Brain microvascular endothelial cell (primary cell): Measurements from ENCODE around the gene EIF2B1.
A peak's percentile ranks its signal among the peaks of the same experiment; 100 is the strongest.

Experiments
- DNase-seq: peaks from one replicate; pipeline ENCODE4 v3.0.0-alpha.2; 2020
- H3K27ac ChIP-seq: fragments of 250-450 bp; sonication (Bioruptor Pico); 2 replicates; pipeline ENCODE4 v1.5.1; 2020; ENCODE audit warnings: mild to moderate bottlenecking, moderate library complexity
- H3K27me3 ChIP-seq: fragments of 250-450 bp; sonication (Bioruptor Pico); replicated peaks from 2 replicates; pipeline ENCODE4 v1.5.1; 2020; ENCODE audit warnings: mild to moderate bottlenecking
- H3K36me3 ChIP-seq: fragments of 250-450 bp; sonication (Bioruptor Pico); replicated peaks from 2 replicates; pipeline ENCODE4 v1.5.1; 2020; ENCODE audit warnings: mild to moderate bottlenecking
- H3K4me3 ChIP-seq: 2 replicates; pipeline ENCODE4 v1.5.1; 2011; ENCODE audit warnings: low read depth, mild to moderate bottlenecking, control low read depth, low read length, moderate library complexity
- CTCF ChIP-seq: IDR thresholded peaks from 2 replicates; pipeline ENCODE4 v1.5.1; 2011; ENCODE audit warnings: low read depth, mild to moderate bottlenecking, moderate library complexity, low read length, control low read depth, inconsistent platforms; ENCODE audit errors: missing control alignments
- in situ Hi-C: cut with HindIII; loops from 2 replicates; pipeline ENCODE4 v1.10.0; 2017; ENCODE audit warnings: low sequenced_read_pairs, low pct_ligation_motif_present

Gene EIF2B1

GRCh38 chr12:123671876-123672275, 38.4 kb upstream of the EIF2B1 start:
- in situ Hi-C loops = no loop called here
- Histone ChIP-seq H3K27ac (no peak overlapping the region), H3K36me3 (no peaks in the 10 kb centered on the region), H3K27me3 (no peaks in the 10 kb centered on the region), H3K4me3 (peak overlapping the region; percentile 86)
- TF ChIP-seq CTCF = no peak
- no peak for DNase-seq

GRCh38 chr12:123670882-123671728, 37.6 kb upstream of the EIF2B1 start, which contains the start of gene TCTN2:
TCTN2 (plus strand) TSS chr12:123671113; CDS start chr12:123671241, 128 bp downstream.
- TF ChIP-seq CTCF = no peak
- H3K27ac ChIP-seq = no peak within 1 kb of the TSS
- H3K4me3 ChIP-seq = peak within 1 kb of the TSS; percentile 86
- DNase-seq = peak; percentile 92
- no peaks in the 10 kb centered on the region for H3K36me3 ChIP-seq
- no peaks in the 10 kb centered on the region for H3K27me3 ChIP-seq
- in situ Hi-C loops = no loop called here

DNA sequence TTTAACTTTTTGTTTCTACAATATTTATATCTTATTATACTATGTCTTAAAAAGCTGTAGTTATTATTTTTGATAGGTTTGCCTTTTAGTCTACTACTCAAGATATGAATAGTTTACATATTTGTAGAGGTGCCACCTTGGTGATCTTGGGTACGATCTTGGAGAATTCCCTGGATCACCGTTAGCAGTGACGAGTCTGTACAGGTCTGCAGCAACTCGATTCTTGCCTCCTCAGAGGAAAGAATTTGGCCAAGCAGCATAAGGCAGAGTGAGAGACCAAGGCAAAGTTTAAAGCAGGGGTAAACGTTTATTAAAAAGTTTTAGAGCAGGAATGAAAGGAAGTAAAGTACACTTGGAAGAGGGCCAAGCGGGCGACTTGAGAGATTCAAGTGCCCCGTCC, 34.3 kb upstream of the EIF2B1 start:
- H3K36me3 ChIP-seq = peaks cover under 1% of the 10 kb centered on the region
- no peak for TF ChIP-seq CTCF
- no peak overlapping the region for H3K4me3 ChIP-seq
- H3K27me3 ChIP-seq = no peaks in the 10 kb centered on the region
- no peak for DNase-seq
- no peak overlapping the region for H3K27ac ChIP-seq
- in situ Hi-C loops = no loop called here

DNA sequence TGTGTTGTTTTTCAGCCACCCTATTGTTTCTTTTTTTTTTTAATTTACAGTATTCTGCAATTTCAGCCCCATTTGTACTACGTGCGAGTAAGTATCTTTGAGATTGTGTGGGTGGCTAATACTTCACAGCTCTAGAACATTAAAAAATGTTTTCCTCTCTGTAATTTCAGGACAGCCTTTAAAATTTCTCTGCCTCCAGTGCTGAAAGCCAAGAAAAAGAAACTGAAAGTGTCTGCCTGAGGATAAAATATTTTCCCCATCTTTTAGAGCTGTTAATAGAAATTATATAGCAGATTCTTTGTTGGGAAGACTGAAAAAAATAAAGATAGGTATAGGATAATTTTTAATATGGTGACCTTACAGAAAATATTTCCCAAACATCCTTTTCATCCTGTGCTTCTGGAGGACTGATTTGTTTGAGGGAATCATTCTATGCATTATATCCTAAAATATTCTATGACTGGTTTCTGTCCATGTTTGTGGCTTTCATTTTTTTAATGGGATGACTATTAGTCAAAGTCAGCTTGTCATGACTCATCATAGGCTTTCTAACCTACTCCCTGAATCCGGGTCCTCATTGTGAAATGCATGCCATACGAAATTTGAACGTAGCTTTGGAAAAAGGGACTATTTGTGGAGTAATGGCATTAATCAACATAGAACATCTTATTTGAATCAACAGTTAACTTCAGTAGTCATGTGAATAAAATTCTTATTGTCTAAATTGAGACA, 26.7 kb upstream of the EIF2B1 start:
- in situ Hi-C loops = no loop called here
- no peaks in the 10 kb centered on the region for H3K27me3 ChIP-seq
- DNase-seq = peak; percentile 57
- TF ChIP-seq CTCF = no peak
- H3K36me3 ChIP-seq = peaks cover 5% of the 10 kb centered on the region
- H3K4me3 ChIP-seq = no peak overlapping the region
- peak overlapping the region; percentile 63 for H3K27ac ChIP-seq

- no peaks in the 10 kb centered on the region for H3K27me3 ChIP-seq
- H3K36me3 ChIP-seq = peaks cover 15% of the 10 kb centered on the region
- no peak for TF ChIP-seq CTCF
- H3K4me3 ChIP-seq = no peak overlapping the region
- no peak for DNase-seq
- H3K27ac ChIP-seq = no peak overlapping the region
- in situ Hi-C loops = no loop called here
Measured at GRCh38 chr12:123657211-123657610, 23.7 kb upstream of the EIF2B1 start.
